GM13976 (cell line): ENCODE measurements around the gene MAML2.

Experiments used
- DNase-seq: peaks from one replicate; pipeline ENCODE4 v3.0.0; 2012; ENCODE audit warnings: low spot score
- CTCF ChIP-seq: IDR thresholded peaks from 2 replicates; pipeline ENCODE4 v1.5.1; 2012; ENCODE audit warnings: borderline replicate concordance, mild to moderate bottlenecking; ENCODE audit not compliant: insufficient read depth; ENCODE audit errors: extremely low read depth, missing control alignments, control extremely low read depth
- in situ Hi-C: fragments of 300-500 bp; cut with MboI; formaldehyde crosslinking; loops from one replicate; pipeline ENCODE4 v1.12.0; 2022; ENCODE audit warnings: low sequenced_read_pairs, mixed read lengths, inconsistent platforms; ENCODE audit not compliant: unreplicated experiment

MAML2 gene

GRCh38 chr11:96090711-96091110 is 252.3 kb downstream of the MAML2 start:
- TF ChIP-seq CTCF: no peak
- in situ Hi-C loops: no loop called here
- no peak for DNase-seq

- no peak for TF ChIP-seq CTCF
- in situ Hi-C loops: no loop called here
- DNase-seq: no peak
Measured at GRCh38 chr11:96088914-96089313, 254.1 kb downstream of the MAML2 start.

- in situ Hi-C loops: no loop called here
Measured at GRCh38 chr11:96086111-96086510, 256.9 kb downstream of the MAML2 start.

GRCh38 chr11:96085319-96085930 is 257.6 kb downstream of the MAML2 start:
- in situ Hi-C loops: no loop called here
- no peak for DNase-seq

More at GRCh38 chr11:96086111-96086510, 256.9 kb downstream of the MAML2 start:
- TF ChIP-seq CTCF: no peak
- no peak for DNase-seq

DNA sequence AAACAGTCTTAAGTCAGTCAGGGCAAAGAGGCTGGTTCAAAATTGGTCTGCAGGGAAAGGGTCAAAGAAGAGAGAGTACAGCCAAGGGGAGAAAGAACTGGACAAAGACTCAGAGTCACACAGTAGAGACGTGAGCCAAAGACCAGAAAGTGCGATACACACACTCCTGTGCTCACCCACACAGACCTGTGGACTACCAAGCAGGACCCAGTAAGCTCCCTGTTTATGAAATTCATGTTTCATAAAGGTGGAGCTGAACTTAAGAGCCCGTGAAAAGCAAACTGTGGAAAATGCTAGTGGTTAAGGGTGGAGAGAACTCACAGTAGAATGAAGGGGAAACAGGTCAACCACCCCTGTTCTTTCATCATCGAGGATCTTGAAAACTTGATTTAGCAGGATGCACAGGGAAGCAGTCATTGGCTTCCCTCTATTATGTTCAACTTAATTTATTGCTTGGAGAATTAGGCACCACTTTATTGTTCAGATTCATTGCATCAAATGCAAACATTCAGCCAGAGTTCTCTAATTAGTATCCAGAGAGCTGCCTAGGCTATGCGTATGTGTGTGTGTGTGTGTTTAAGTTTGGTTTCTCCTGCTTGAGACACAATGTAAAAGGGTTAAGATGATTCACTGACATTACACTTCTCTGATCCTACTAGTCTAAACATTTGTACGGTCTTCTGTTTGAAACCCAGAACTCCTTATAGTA is 258.2 kb downstream of the MAML2 start:
- TF ChIP-seq CTCF: no peak
- in situ Hi-C loops: no loop called here
- DNase-seq: no peak

More at GRCh38 chr11:96085319-96085930, 257.6 kb downstream of the MAML2 start:
- no peak for TF ChIP-seq CTCF

DNA sequence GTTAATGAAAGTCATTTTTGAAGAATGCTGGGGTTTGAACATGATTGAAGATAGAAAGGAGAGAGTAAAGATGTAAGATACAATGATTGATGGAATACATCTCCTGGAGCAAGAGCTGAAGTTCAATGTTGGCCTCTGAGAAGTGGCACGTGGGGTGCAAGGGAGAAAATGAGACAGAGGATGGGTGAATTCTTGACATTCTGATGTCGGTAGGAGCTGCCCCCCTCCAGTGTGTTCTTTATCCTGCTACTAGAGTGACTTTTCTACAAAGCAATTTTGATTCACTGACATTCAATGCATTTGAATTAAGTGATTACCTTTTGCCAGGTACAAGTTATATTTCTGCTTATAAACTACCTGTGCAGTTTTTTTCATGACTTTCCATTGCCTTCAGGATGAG is 260.1 kb downstream of the MAML2 start:
- no peak for TF ChIP-seq CTCF
- DNase-seq: no peak
- in situ Hi-C loops: no loop called here
